Measurements from ENCODE around the gene MAP7D3. TPM values are rescaled to one million over a fixed set of nuclear protein-coding genes. Genes with fewer than 3 reads are reported as not detected.

MAP7D3 gene
- total and polyA plus RNA-seq, 9 of the 15 experiments (the other 6 are each of a cell fraction or from before 2014, with no cell fraction given): 9.4 to 27.7 (median 14.0) TPM

- Histone ChIP-seq H3K27ac (ENCODE audit: extremely low read depth, low read depth, low read length) (no peak overlapping the region), H3K79me2 (ENCODE audit: control insufficient read depth, insufficient read depth, low read length) (no peaks in the 10 kb centered on the region), H3K27me3 (ENCODE audit: control insufficient read depth in 2 of 2, insufficient read depth in 2 of 2, low read length in 2 of 2) (0 out of 5 replicates have a peak, but pooled peaks cover 0 to 5% of the 10 kb centered on the region in 2 experiments), H3K9ac (ENCODE audit: insufficient read depth in 1 of 2, low read depth in 2 of 2, low read length in 2 of 2) (no peak overlapping the region), H3K36me3 (ENCODE audit: control insufficient read depth, insufficient read depth, low read length) (no peaks in the 10 kb centered on the region), H3K9me1 (ENCODE audit: control insufficient read depth, insufficient read depth, low read length) (no peaks in the 10 kb centered on the region), H3K4me1 (replicated peaks in 1 of 2; ENCODE audit: control insufficient read depth in 2 of 2, insufficient read depth in 2 of 2, low read length in 2 of 2) (no peaks in the 10 kb centered on the region; a peak in 2 of 5 replicates), H3K4me3 (no peak overlapping the region), H4K20me1 (replicated peaks; ENCODE audit: control insufficient read depth, insufficient read depth, low read length) (no peaks in the 10 kb centered on the region), H3K9me3 (replicated peaks; ENCODE audit: control insufficient read depth, insufficient read depth, low read depth, low read length) (no peaks in the 10 kb centered on the region), H3K4me2 (ENCODE audit: insufficient read depth, low read length) (no peak overlapping the region), H2AFZ (ENCODE audit: low read depth, low read length) (no peak overlapping the region)
- FAIRE-seq (no peak), ATAC-seq (no peak), DNase-seq (ENCODE audit: extremely low read depth in 1 of 4, low spot score in 3 of 4) (no peak)
- POLR2A ChIA-PET: no interaction called here
- TF ChIP-seq MTA3 (IDR thresholded peaks at IDR 0.05; ENCODE audit: borderline replicate concordance): no peak
- no peak for TF ChIP-seq HNRNPH1 (optimal IDR thresholded peaks at IDR 0.05; ENCODE audit: low read depth, low read length)
- TF ChIP-seq OTX1 (CRISPR knock-in tag; IDR thresholded peaks at IDR 0.05): no peak
- TF ChIP-seq NR2F6 (CRISPR knock-in tag; IDR thresholded peaks at IDR 0.05): no peak
- no peak for TF ChIP-seq SNRNP70 (optimal IDR thresholded peaks at IDR 0.05; ENCODE audit: low read depth, low read length)
- no peak for TF ChIP-seq TCF7L2 (IDR thresholded peaks at IDR 0.05; ENCODE audit: low read depth, low read length)
- no peak for TF ChIP-seq KAT7 (CRISPR knock-in tag; IDR thresholded peaks at IDR 0.05; ENCODE audit: borderline replicate concordance)
- no peak for TF ChIP-seq ZNF408 (CRISPR knock-in tag; IDR thresholded peaks at IDR 0.05; ENCODE audit: low read depth)
- intact Hi-C loops (cut with micrococcal nuclease) (no loop called here), in situ Hi-C loops (cut with MboI) (no loop called here)
- no TSS peak for BruUV-seq (replicated peaks)
- CTCF ChIA-PET (ENCODE audit: low intra/inter-chr PET ratio): no interaction called here
Measured at GRCh38 chrX:136260776-136261175, 9.6 kb upstream of the MAP7D3 start.

- Histone ChIP-seq H3K4me1 (replicated peaks in 1 of 2; ENCODE audit: control insufficient read depth in 2 of 2, insufficient read depth in 2 of 2, low read length in 2 of 2) (no peaks in the 10 kb centered on the region; a peak in 2 of 5 replicates), H3K4me2 (ENCODE audit: insufficient read depth, low read length) (no peak overlapping the region), H2AFZ (ENCODE audit: low read depth, low read length) (no peak overlapping the region), H3K27me3 (ENCODE audit: control insufficient read depth in 2 of 2, insufficient read depth in 2 of 2, low read length in 2 of 2) (0 out of 5 replicates have a peak, but pooled peaks cover 0 to 5% of the 10 kb centered on the region in 2 experiments), H3K36me3 (ENCODE audit: control insufficient read depth, insufficient read depth, low read length) (no peaks in the 10 kb centered on the region), H3K9me3 (replicated peaks; ENCODE audit: control insufficient read depth, insufficient read depth, low read depth, low read length) (no peaks in the 10 kb centered on the region), H3K79me2 (ENCODE audit: control insufficient read depth, insufficient read depth, low read length) (no peaks in the 10 kb centered on the region), H3K27ac (ENCODE audit: extremely low read depth, low read depth, low read length) (no peak overlapping the region), H3K4me3 (no peak overlapping the region), H4K20me1 (replicated peaks; ENCODE audit: control insufficient read depth, insufficient read depth, low read length) (no peaks in the 10 kb centered on the region), H3K9me1 (ENCODE audit: control insufficient read depth, insufficient read depth, low read length) (no peaks in the 10 kb centered on the region), H3K9ac (ENCODE audit: insufficient read depth in 1 of 2, low read depth in 2 of 2, low read length in 2 of 2) (no peak overlapping the region)
- intact Hi-C loops (cut with micrococcal nuclease): no loop called here
- DNase-seq (ENCODE audit: extremely low read depth in 1 of 4, low spot score in 3 of 4) (no peak), ATAC-seq (no peak), FAIRE-seq (no peak)
- CTCF ChIA-PET (ENCODE audit: low intra/inter-chr PET ratio): no interaction called here
- POLR2A ChIA-PET: no interaction called here
- TF ChIP-seq GABPB1 (CRISPR knock-in tag; IDR thresholded peaks at IDR 0.05): no peak
- TF ChIP-seq U2AF1 (optimal IDR thresholded peaks at IDR 0.05; ENCODE audit: low read depth, low read length): no peak
- TF ChIP-seq GTF3C2 (IDR thresholded peaks at IDR 0.05; ENCODE audit: borderline replicate concordance, extremely low read depth, insufficient read length): no peak
- TF ChIP-seq ZKSCAN8 (CRISPR knock-in tag; IDR thresholded peaks at IDR 0.05): no peak
- TF ChIP-seq SNRNP70 (optimal IDR thresholded peaks at IDR 0.05; ENCODE audit: low read depth, low read length): no peak
- TF ChIP-seq LEF1 (IDR thresholded peaks at IDR 0.05): no peak
- in situ Hi-C loops (cut with MboI): no loop called here
- BruUV-seq (replicated peaks): no TSS peak
- 13% methylated on average over 4 of the region's 4 CpGs for WGBS (ENCODE audit: insufficient coverage, low coverage, missing lambda C conversion rate)
Measured at GRCh38 chrX:136259543-136259942, 8.3 kb upstream of the MAP7D3 start.
